ENCODE results near the gene SUPT20HL2.

DNA sequence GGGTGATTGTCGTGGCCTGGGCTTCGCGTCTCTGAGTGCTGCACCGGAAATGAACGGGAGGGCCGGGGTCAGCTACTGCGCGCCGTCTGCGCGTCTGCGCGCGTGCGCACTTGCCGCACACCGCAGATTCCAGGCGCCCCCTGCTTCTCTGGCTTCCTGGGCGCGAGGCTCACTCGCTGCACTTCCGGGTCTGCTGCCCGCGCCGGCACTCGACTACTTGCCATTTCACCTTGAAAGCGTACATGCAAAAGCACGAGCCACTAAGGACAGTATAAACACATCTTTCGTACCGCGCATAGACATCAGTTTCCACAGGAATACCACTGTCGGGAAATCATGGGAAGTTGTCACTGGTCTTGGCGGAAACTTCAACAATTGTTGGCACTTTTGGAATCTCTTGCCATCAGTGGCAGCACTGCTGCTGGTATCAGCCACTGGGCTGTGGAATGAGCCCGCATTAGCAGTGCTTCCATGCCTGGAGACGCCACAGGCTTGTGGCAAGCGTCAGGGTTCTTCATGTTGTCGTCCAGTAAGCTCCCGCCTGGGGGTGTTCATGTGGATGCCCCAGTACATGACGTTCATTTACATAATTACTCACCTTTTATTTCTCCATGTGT lies at the start of gene SUPT20HL2:
- no peak for TF ChIP-seq JUND (IDR thresholded peaks at IDR 0.05; ENCODE audit: low read depth, low read length)
- no peak for TF ChIP-seq SMAD1 (IDR thresholded peaks at IDR 0.05; ENCODE audit: low read depth, partially characterized antibody)
- TF ChIP-seq, protein P1, sequence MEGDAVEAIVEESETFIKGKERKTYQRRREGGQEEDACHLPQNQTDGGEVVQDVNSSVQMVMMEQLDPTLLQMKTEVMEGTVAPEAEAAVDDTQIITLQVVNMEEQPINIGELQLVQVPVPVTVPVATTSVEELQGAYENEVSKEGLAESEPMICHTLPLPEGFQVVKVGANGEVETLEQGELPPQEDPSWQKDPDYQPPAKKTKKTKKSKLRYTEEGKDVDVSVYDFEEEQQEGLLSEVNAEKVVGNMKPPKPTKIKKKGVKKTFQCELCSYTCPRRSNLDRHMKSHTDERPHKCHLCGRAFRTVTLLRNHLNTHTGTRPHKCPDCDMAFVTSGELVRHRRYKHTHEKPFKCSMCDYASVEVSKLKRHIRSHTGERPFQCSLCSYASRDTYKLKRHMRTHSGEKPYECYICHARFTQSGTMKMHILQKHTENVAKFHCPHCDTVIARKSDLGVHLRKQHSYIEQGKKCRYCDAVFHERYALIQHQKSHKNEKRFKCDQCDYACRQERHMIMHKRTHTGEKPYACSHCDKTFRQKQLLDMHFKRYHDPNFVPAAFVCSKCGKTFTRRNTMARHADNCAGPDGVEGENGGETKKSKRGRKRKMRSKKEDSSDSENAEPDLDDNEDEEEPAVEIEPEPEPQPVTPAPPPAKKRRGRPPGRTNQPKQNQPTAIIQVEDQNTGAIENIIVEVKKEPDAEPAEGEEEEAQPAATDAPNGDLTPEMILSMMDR (IDR thresholded peaks at IDR 0.05 in 2 of 3, conservative IDR thresholded peaks at IDR 0.05 in 1 of 3; ENCODE audit: control insufficient read depth in 2 of 3, extremely low read depth in 1 of 3, insufficient read depth in 1 of 3, low read depth in 3 of 3, low read length in 3 of 3) = no peak
- TF ChIP-seq EZH2 (IDR thresholded peaks at IDR 0.05; ENCODE audit: borderline replicate concordance, control insufficient read depth, low read depth, low read length) = no peak
- TF ChIP-seq SIX5 (IDR thresholded peaks at IDR 0.05; ENCODE audit: low read depth, low read length, severe bottlenecking) = no peak
- no peak for TF ChIP-seq MYB (IDR thresholded peaks at IDR 0.05; ENCODE audit: borderline replicate concordance, low read depth, low read length)
- TF ChIP-seq MYC (IDR thresholded peaks at IDR 0.05; ENCODE audit: insufficient read depth, insufficient read length, insufficient replicate concordance, low read length, severe bottlenecking) = no peak
- TF ChIP-seq ZNF207 (IDR thresholded peaks at IDR 0.05; ENCODE audit: borderline replicate concordance) = no peak
